Placental pericyte (primary cell): ENCODE data around the gene IDI1. TPM values are rescaled to one million over a fixed set of nuclear protein-coding genes. Genes with fewer than 3 reads are reported as not detected.

Source experiments
- total RNA-seq: library from RNA; depleted of rRNA; stranded (reverse); fragments of >200 nt; gene quantifications from 2 replicates; pipeline ENCODE4 v1.2.3, GENCODE V29; 2012

IDI1 gene
- 74.0 and 114 TPM in 2 replicates for total RNA-seq

DNA sequence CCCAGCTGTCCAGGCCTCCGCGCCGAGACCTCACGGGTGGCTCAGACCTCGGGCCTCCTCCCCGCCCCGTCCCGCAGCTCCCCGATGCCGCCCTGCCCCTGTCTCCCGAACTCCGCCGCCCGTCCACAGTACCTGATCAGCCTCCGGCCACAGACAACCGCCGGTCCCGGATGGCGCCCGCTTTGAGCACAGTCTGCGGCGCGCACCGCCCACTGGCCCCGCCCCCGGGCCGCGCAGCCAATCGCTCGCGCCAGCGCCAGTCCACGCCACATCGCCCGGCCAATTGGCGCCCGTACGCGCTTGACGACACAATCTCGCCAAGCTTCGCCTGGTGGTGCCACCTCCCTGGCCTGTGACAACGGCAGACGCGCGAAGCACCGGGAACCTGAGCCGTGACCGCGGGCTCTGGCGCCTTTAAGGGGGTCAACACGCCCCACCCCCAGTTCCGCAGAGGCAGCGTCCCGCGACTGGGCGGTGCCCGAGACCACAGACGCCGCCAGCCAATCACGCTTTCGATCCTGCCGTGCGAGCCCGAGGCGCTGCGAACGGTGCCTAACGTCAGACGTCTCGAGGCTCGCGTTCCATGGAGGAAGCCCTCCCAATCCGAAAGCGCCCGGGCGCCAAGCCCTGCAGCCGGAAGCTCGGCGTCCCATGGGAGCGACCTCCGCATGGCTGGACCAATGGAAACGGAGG, at the start of gene IDI1:
TSS of gene IDI1 (minus strand) at position 388 of the 693 bp plus-strand sequence. CDS start at position 272, 116 bp downstream.

DNA sequence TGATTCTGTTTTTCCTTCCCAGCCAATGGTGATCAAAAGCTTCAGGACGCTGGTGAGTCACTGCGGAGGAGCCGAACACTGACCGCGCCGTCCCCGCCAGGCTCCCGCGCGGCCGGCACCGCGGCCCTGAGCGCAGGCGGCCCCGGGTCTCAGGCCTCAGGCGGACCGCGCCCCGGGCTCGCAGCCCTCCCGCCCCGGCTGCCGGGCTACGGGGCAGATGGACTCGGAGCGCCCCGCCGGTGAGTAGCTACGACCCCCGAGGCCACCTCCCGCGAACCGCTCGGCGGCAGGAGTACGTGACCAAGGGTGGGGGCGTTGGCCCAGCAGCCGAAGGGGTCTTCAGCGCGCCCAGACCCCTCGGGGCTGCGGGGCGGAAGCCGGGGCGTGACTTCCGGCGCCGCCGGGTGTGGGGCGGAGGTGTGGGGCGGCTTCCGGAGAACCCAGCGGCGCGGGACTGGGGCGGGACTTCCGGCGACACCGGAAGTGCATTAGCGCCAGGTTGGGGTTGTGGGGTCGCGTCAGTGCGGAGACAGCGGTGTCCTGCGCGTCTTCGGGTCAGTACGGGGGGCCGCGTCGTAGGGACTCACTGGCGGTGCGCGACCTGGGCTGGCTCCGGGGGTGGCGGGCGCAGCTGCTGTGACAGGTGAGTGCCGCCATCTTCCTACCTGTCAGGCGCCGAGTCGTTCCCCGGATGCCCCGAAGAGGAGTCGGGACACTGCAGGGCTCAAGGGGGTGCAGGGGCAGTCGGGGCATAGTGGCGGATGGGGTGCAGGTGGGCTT, 7.6 kb upstream of the IDI1 start, which contains the start of gene WDR37:
TSS of gene WDR37 (plus strand) at position 60 of the 780 bp plus-strand sequence. CDS start 15,771 bp downstream, outside the sequence.

DNA sequence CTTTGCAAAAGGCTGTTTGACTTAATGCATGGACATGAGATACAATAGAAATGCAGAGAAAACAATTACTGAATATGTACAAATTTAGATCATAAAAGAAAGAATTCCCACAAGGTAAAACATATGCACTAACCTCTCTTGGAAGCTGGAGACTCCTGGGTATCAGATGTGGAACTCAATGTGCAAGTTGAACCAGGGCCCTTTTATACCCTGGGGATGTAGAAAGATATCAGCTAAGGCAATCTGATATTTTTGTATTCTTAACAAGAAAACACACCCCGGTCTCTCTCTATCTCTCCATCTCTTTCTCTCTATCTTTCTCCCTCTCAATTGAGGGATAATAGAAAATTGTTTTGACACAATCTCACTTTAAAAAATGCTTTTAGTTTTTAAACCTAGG, 23.2 kb downstream of the IDI1 start, which contains the start of gene IDI2:
TSS of gene IDI2 (minus strand) at position 177 of the 400 bp plus-strand sequence. CDS start 1,136 bp downstream, outside the sequence.

Other genes with a start within 250 kb of the IDI1 start
- 53.8 and 62.1 TPM in 2 replicates for gene LARP4B, start 117.4 kb downstream of the IDI1 start, total RNA-seq
- gene GTPBP4, start 60.7 kb downstream of the IDI1 start, total RNA-seq: 41.8 and 43.2 TPM in 2 replicates
- gene IDI2, start 23.3 kb downstream of the IDI1 start, total RNA-seq: not detected in 2 replicates
- 13.1 and 27.1 TPM in 2 replicates for gene WDR37, start 7.3 kb upstream of the IDI1 start, total RNA-seq